GM18517 (cell line): ENCODE results near the gene ZNF423.

ENCODE experiments used
- ATAC-seq: cut with Tn5 transposase; IDR thresholded peaks from one replicate; pipeline ENCODE4 v1.9.1; 2021; ENCODE audit warnings: mild to moderate bottlenecking, moderate library complexity; ENCODE audit not compliant: unreplicated experiment

ZNF423 gene

GRCh38 chr16:49590166-49590871 is 265.6 kb downstream of the ZNF423 start:
- no peak for ATAC-seq

GRCh38 chr16:49589544-49590031 is 266.3 kb downstream of the ZNF423 start:
- ATAC-seq: no peak

GRCh38 chr16:49588729-49589384 is 267.1 kb downstream of the ZNF423 start:
- ATAC-seq: no peak

GRCh38 chr16:49588026-49588425 is 267.9 kb downstream of the ZNF423 start:
- ATAC-seq: no peak

- ATAC-seq: no peak
Measured at GRCh38 chr16:49587511-49587910, 268.4 kb downstream of the ZNF423 start.

GRCh38 chr16:49586466-49587450 is 269.2 kb downstream of the ZNF423 start:
- ATAC-seq: no peak

GRCh38 chr16:49585143-49585832 is 270.6 kb downstream of the ZNF423 start:
- ATAC-seq: no peak

GRCh38 chr16:49583911-49584310 is 272.0 kb downstream of the ZNF423 start:
- ATAC-seq: no peak

GRCh38 chr16:49581630-49582298 is 274.1 kb downstream of the ZNF423 start:
- no peak for ATAC-seq

- no peak for ATAC-seq
Measured at GRCh38 chr16:49580751-49581303, 275.1 kb downstream of the ZNF423 start.

- no peak for ATAC-seq
Measured at GRCh38 chr16:49578435-49579024, 277.4 kb downstream of the ZNF423 start.

GRCh38 chr16:49578018-49578417 is 277.9 kb downstream of the ZNF423 start:
- no peak for ATAC-seq

- ATAC-seq: no peak
Measured at GRCh38 chr16:49576941-49577340, 279.0 kb downstream of the ZNF423 start.

- ATAC-seq: no peak
Measured at GRCh38 chr16:49576173-49576494, 279.8 kb downstream of the ZNF423 start.

- ATAC-seq: peak; percentile 91
Measured at GRCh38 chr16:49575346-49576172, 280.4 kb downstream of the ZNF423 start.

GRCh38 chr16:49574826-49575225 is 281.1 kb downstream of the ZNF423 start:
- no peak for ATAC-seq

- no peak for ATAC-seq
Measured at GRCh38 chr16:49567950-49568349, 288.0 kb downstream of the ZNF423 start.

- no peak for ATAC-seq
Measured at GRCh38 chr16:49566432-49566831, 289.5 kb downstream of the ZNF423 start.
